AG09319 (cell line): ENCODE results near the gene UNC5A.

Source experiments
- DNase-seq: peaks from one replicate; pipeline ENCODE4 v3.0.0-alpha.2; 2010; ENCODE audit warnings: low read depth; ENCODE audit errors: extremely low read depth
- CTCF ChIP-seq: IDR thresholded peaks from 2 replicates; pipeline ENCODE4 v1.5.1; 2011; ENCODE audit warnings: low read depth, mild to moderate bottlenecking, inconsistent platforms, low read length, moderate library complexity

UNC5A gene

GRCh38 chr5:176906126-176906525 lies 95.8 kb downstream of the UNC5A start:
- TF ChIP-seq CTCF, result no peak
- DNase-seq, result no peak

GRCh38 chr5:176906796-176907195 lies 96.4 kb downstream of the UNC5A start:
- TF ChIP-seq CTCF, result no peak
- no peak for DNase-seq

- no peak for TF ChIP-seq CTCF
- no peak for DNase-seq
Measured at GRCh38 chr5:176908675-176909368, 98.5 kb downstream of the UNC5A start.

GRCh38 chr5:176912115-176912514 lies 101.8 kb downstream of the UNC5A start:
- TF ChIP-seq CTCF, result no peak
- no peak for DNase-seq

- TF ChIP-seq CTCF, result no peak
- DNase-seq, result no peak
Measured at GRCh38 chr5:176915906-176916305, 105.5 kb downstream of the UNC5A start.

- no peak for TF ChIP-seq CTCF
- DNase-seq, result no peak
Measured at GRCh38 chr5:176916337-176916736, 106.0 kb downstream of the UNC5A start.

- TF ChIP-seq CTCF, result no peak
- DNase-seq, result no peak
Measured at GRCh38 chr5:176918613-176919012, 108.3 kb downstream of the UNC5A start.
